AG04449 (cell line): Measurements from ENCODE around the gene RNFT2.
"Not testable (repeated sequence)": the region's sequence is repeated elsewhere in the genome, so short reads cannot be mapped to it uniquely, and the experiment has no call there.

Source experiments
- CTCF ChIA-PET: fragments of 350-600 bp; formaldehyde crosslinking; extraction: SDS; loops from one replicate; lab custom pipeline; 2021; ENCODE audit warnings: antibody characterized with exemption; lab: Yijun Ruan, JAX
- POLR2A ChIA-PET: fragments of 400-600, 350-600 bp; formaldehyde crosslinking; extraction: SDS; loops from one replicate; lab custom pipeline; 2020; ENCODE audit warnings: antibody characterized with exemption, inconsistent platforms; lab: Yijun Ruan, JAX
- DNase-seq: peaks from one replicate; pipeline ENCODE4 v3.0.0-alpha.2; 2010; ENCODE audit warnings: low read depth, low spot score
- H3K4me3 ChIP-seq: 2 replicates; pipeline ENCODE4 v1.5.1; 2011; ENCODE audit warnings: low read depth, mild to moderate bottlenecking, control low read depth, low read length
- TF ChIP-seq, protein P1 (sequence below): IDR thresholded peaks from one replicate; pipeline ENCODE4 v1.5.1; 2011; ENCODE audit warnings: mild to moderate bottlenecking, moderate library complexity, low read length, control low read depth, inconsistent platforms; ENCODE audit not compliant: insufficient read depth; ENCODE audit errors: missing control alignments

RNFT2 gene

DNA sequence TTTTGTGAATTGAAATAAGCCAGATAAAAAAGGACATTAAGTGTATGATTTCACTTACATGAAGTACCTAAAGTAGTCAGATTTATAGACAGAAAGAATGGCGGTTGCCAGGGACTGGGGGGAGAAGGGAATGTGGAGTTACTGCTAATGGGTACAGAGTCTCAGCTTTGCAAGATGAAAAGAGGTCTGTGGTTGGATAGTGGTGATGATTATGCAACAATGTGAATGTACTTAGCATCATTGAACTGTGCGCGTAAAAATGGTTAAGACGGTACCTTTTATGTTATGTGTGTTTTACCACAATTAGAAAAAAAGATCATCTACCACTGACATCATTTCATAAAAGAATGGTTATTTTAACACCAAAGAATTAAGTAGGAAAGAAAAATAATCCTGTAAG is 35.9 kb downstream of the RNFT2 start:
- TF ChIP-seq, protein P1, sequence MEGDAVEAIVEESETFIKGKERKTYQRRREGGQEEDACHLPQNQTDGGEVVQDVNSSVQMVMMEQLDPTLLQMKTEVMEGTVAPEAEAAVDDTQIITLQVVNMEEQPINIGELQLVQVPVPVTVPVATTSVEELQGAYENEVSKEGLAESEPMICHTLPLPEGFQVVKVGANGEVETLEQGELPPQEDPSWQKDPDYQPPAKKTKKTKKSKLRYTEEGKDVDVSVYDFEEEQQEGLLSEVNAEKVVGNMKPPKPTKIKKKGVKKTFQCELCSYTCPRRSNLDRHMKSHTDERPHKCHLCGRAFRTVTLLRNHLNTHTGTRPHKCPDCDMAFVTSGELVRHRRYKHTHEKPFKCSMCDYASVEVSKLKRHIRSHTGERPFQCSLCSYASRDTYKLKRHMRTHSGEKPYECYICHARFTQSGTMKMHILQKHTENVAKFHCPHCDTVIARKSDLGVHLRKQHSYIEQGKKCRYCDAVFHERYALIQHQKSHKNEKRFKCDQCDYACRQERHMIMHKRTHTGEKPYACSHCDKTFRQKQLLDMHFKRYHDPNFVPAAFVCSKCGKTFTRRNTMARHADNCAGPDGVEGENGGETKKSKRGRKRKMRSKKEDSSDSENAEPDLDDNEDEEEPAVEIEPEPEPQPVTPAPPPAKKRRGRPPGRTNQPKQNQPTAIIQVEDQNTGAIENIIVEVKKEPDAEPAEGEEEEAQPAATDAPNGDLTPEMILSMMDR, result no peak
- no peak overlapping the region for H3K4me3 ChIP-seq
- no peak for DNase-seq
- POLR2A ChIA-PET, result no interaction called here
- CTCF ChIA-PET, result interaction anchor here (1.5 kb wide), 1 partner anchor 108 kb away, joined by 4 read pairs; no protein-coding TSS in a partner anchor

DNA sequence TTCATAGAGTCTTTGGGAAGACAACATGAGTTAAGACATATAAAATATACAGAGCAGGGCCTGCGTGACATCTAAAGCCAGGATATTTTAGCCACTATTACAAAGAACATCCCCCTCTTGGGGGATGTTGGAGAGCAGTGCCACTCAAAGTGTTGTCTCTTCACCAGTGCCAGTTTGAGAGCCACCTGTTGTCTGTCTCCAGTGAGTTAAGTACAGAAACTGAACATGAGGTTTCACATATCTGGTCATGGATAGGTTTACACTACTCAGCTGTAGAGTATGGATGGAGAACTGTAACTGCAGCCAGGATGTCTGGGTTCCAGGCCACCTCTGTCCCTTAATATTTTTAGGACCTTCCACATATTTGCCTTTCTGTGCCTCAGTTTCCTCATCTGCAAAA is 39.1 kb downstream of the RNFT2 start:
- DNase-seq, result no peak
- ChIA-PET CTCF (no interaction called here), POLR2A (no interaction called here)
- TF ChIP-seq, protein P1, result no peak
- no peak overlapping the region for H3K4me3 ChIP-seq

DNA sequence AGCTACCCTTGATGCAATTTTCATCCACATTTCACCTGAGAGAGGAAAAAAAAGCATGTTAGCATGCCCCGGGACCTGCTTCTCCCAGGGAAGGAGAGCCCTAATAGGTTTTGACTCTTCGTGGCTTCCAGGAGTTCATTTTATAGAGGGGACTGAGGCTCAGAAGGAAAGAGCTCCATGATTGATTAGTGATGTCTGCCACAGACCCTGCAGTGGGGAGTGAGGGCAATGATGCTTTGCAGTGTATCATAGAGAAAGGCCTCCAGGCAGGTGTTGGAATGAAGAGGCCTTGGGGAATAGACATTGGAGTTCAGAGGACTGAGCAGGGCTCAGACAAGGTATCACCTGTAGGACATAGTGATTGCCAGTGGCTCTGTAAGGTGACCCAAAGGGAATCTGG is 41.5 kb downstream of the RNFT2 start:
- CTCF ChIA-PET, result no interaction called here
- POLR2A ChIA-PET, result no interaction called here
- TF ChIP-seq, protein P1, result no peak
- DNase-seq, result no peak
- H3K4me3 ChIP-seq, result no peak overlapping the region

DNA sequence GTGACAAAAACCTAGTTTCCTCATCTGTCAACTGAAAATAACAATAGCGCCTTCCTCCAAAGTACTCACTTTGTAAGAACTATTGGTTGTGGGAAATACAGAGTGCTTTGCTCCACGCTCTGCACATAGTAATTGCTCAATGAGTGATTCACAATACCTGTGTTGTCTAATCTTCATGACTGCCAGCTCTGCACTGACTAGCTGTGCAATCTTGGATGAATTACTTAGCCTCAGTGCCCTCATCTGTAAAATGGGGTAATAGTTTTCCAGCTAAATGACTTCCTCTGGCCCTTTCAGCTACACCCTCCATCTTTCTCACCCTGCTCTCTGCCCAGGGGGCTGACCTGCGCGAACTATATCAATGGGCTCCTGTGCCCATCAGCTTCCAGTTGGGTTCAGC is 42.8 kb downstream of the RNFT2 start:
- H3K4me3 ChIP-seq, result no peak overlapping the region
- CTCF ChIA-PET, result no interaction called here
- TF ChIP-seq, protein P1, result no peak
- DNase-seq, result no peak
- POLR2A ChIA-PET, result interaction anchor here (0.6 kb wide), 1 partner anchor 14 kb away, joined by 3 read pairs; no protein-coding TSS in a partner anchor

DNA sequence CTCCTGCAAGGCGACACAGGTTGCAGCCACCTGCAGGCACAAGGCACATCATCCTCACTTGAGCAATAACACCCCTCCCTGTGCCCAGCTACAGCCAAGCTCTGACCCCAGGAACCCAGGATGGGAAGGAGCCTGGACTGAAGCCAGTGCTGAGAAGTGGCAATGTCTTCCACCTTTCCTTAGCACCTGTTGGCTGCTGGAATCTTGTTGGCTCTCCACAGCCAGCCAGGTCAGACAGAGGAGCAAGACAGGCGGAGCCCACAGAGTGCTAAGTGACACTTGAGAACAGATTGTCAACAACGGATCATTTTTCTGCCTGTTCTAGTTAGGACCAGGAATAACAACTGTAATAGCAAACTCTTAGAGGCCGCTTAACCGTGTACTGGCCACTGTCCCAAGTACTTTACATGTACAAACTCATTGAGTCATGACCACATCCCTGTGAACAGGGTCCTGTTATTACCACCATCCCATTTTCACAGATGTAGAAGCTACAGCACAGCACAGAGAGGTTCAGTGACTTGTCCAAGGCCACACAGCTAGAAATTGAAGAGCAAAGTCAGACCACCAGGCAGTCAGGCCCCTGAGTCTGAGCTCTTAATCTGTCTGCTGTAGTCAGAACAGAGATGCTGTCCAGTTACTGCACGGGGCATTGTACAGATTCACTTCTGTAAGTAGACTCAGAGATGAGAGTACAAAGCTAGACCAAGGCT is 45.6 kb downstream of the RNFT2 start:
- no peak overlapping the region for H3K4me3 ChIP-seq
- ChIA-PET POLR2A (no interaction called here), CTCF (no interaction called here)
- DNase-seq, result no peak
- TF ChIP-seq, protein P1, result no peak

DNA sequence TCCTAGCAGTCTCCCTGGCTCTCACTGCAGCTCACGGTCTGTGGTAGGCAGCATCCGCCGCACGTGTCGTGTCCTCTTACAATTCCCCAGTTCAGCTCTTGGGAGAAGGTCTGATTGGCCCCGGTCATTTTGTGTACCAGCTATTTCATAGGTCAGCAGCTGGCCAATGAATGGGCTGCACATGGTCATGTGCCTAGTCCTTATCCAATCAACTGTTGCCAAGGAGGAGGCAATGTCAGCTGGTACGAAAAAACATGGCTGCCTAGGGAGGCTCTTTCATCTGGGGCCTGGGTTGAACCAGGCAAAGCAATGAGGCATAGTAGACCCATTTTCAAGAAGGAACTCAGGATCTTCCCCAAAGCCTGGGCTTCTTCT is 46.1 kb downstream of the RNFT2 start:
- no peak for DNase-seq
- CTCF ChIA-PET, result no interaction called here
- TF ChIP-seq, protein P1, result no peak
- H3K4me3 ChIP-seq, result no peak overlapping the region
- POLR2A ChIA-PET, result no interaction called here

DNA sequence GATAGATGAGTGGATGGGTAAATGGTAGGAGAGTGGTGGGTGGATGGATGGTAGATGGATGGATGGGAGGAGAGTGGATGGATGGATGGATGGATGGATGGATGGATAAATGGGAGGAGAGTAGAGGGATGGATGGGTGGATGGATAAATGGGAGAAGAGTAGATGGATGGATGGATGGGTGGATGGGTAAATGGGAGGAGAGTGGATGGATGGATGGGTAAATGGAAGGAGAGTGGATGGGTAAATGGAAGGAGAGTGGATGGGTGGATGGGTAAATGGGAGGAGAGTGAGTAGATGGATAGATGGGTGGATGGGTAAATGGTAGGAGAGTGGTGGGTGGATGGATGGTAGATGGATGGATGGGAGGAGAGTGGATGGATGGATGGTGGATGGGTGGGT is 51.4 kb downstream of the RNFT2 start:
- H3K4me3 ChIP-seq, CTCF ChIA-PET, POLR2A ChIA-PET, DNase-seq: not testable (repeated sequence)
